Upper lobe of left lung (tissue), 4 donors: ENCODE measurements around the gene MSH3.
"Not testable (repeated sequence)": the region's sequence is repeated elsewhere in the genome, so short reads cannot be mapped to it uniquely, and the experiment has no call there.

Experiments
- CTCF ChIP-seq, 6 experiments: fragments of 450-650 bp in 4 of 6; fragments of 200-600 bp in 2 of 6; sonication (generic) in 2 of 6; IDR thresholded peaks; one replicate each; pipeline ENCODE4 v1.5.1; 2016 to 2019; ENCODE audit warnings: antibody characterized with exemption in 6 of 6
- EP300 ChIP-seq, 4 donors: sonication (generic); formaldehyde crosslinking; IDR thresholded peaks; one replicate each; pipeline ENCODE4 v1.5.1; 2017; ENCODE audit warnings: antibody characterized with exemption in 4 of 4, control low read depth in 2 of 4

- TF ChIP-seq CTCF, EP300 (IDR thresholded peaks at IDR 0.05): not testable (repeated sequence)
Measured at GRCh38 chr5:80740488-80740887, 86.0 kb downstream of the MSH3 start.
